GM10266 (cell line): Measurements from ENCODE around the gene ADPRH.
A peak's percentile ranks its signal among the peaks of the same experiment; 100 is the strongest.

Experiments used
- DNase-seq: peaks from one replicate; pipeline ENCODE4 v3.0.0; 2012; ENCODE audit errors: extremely low spot score
- CTCF ChIP-seq: IDR thresholded peaks from 2 replicates; pipeline ENCODE4 v1.5.1; 2012; ENCODE audit warnings: mild to moderate bottlenecking, low read depth; ENCODE audit not compliant: control insufficient read depth, insufficient read depth; ENCODE audit errors: missing control alignments

ADPRH gene

GRCh38 chr3:119597548-119598288, 18.4 kb downstream of the ADPRH start, which contains the start of gene PLA1A:
PLA1A (plus strand) TSS chr3:119597885; CDS start chr3:119597914, 29 bp downstream.
- DNase-seq: no peak
- no peak for TF ChIP-seq CTCF

- TF ChIP-seq CTCF: no peak
- peak; percentile 53 for DNase-seq
These were observed 19.3 kb downstream of the ADPRH start for GRCh38 chr3:119598410-119599098.

GRCh38 chr3:119599558-119600174, 20.4 kb downstream of the ADPRH start:
- TF ChIP-seq CTCF: no peak
- no peak for DNase-seq

GRCh38 chr3:119600732-119601131, 21.4 kb downstream of the ADPRH start:
- DNase-seq: peak; percentile 57
- TF ChIP-seq CTCF: peak; percentile 93

GRCh38 chr3:119601154-119601553, 21.9 kb downstream of the ADPRH start:
- no peak for DNase-seq
- no peak for TF ChIP-seq CTCF

- no peak for TF ChIP-seq CTCF
These were observed 23.4 kb downstream of the ADPRH start for GRCh38 chr3:119602676-119603075.

GRCh38 chr3:119604878-119605277, 25.6 kb downstream of the ADPRH start:
- no peak for TF ChIP-seq CTCF
- no peak for DNase-seq

More at GRCh38 chr3:119602676-119603075, 23.4 kb downstream of the ADPRH start:
- DNase-seq: no peak
